GM12878 (cell line): ENCODE results near the gene EPB41L4A. TPM values are rescaled to one million over a fixed set of nuclear protein-coding genes. Genes with fewer than 3 reads are reported as not detected.

Experiments
- BRCA1 ChIP-seq: IDR thresholded peaks from 2 replicates; pipeline ENCODE4 v1.6.1; 2011; ENCODE audit warnings: low read depth, low read length, improper control_type of control experiment
- KDM1A ChIP-seq: fragments of 200-600 bp; sonication (generic); IDR thresholded peaks from 2 replicates; pipeline ENCODE4 v1.6.1; 2016; ENCODE audit warnings: borderline replicate concordance
- MEF2B ChIP-seq: fragments of 450-650 bp; IDR thresholded peaks from 2 replicates; pipeline ENCODE4 v1.6.1; 2018; ENCODE audit warnings: mild to moderate bottlenecking, moderate library complexity; ENCODE audit not compliant: partially characterized antibody, poor library complexity, severe bottlenecking
- MTA2 ChIP-seq: fragments of 450-650 bp; IDR thresholded peaks from 2 replicates; pipeline ENCODE4 v1.6.1; 2016; ENCODE audit warnings: low read depth, mild to moderate bottlenecking, moderate library complexity
- NRF1 ChIP-seq: conservative IDR thresholded peaks from 2 replicates; pipeline ENCODE4 v1.6.1; 2011; ENCODE audit warnings: mild to moderate bottlenecking, low read depth, low read length, improper control_type of control experiment
- PML ChIP-seq: IDR thresholded peaks from 2 replicates; pipeline ENCODE4 v1.6.1; 2012; ENCODE audit warnings: low read length, inconsistent platforms
- SP1 ChIP-seq: IDR thresholded peaks from one replicate; pipeline ENCODE4 v1.6.1; 2011; ENCODE audit warnings: low read depth, low read length
- SPI1 ChIP-seq: IDR thresholded peaks from 2 replicates; pipeline ENCODE4 v1.6.1; 2011; ENCODE audit warnings: low read depth, mild to moderate bottlenecking, low read length, moderate library complexity, borderline replicate concordance; ENCODE audit not compliant: insufficient read depth
- WRNIP1 ChIP-seq: IDR thresholded peaks from 2 replicates; pipeline ENCODE4 v1.6.1; 2011; ENCODE audit warnings: low read depth, low read length, improper control_type of control experiment, borderline replicate concordance
- ZNF24 ChIP-seq: fragments of 450-650 bp; IDR thresholded peaks from 2 replicates; pipeline ENCODE4 v1.6.1; 2017; ENCODE audit warnings: antibody characterized with exemption, mild to moderate bottlenecking
- ZSCAN29 ChIP-seq: fragments of 450-650 bp; IDR thresholded peaks from 2 replicates; pipeline ENCODE4 v1.6.1; 2017; ENCODE audit warnings: mild to moderate bottlenecking, moderate library complexity
- polyA plus RNA-seq, 11 experiments: library from polyadenylated mRNA; depleted of rRNA in 4 of 11; unstranded in 6 of 11; stranded (reverse) in 5 of 11; fragments of >200 nt; fragmentation: Nextera tagmentation in 4 of 11; fragmentation: Illumina TruSeq in 1 of 11; extraction: Ambion mirVana in 4 of 11; extraction: Trizol in 1 of 11; gene quantifications; 1 replicate in 1 of 11; 2 replicates in 10 of 11; pipeline versions ENCODE4 v1.2.1 to v1.2.3, GENCODE V29; 2011 to 2016; ENCODE audit warnings: inconsistent platforms in 2 of 11, missing spikeins in 2 of 11, low read depth in 1 of 11
- total RNA-seq, 4 experiments: library from RNA; depleted of rRNA in 3 of 4; stranded (reverse); fragments of >200 nt in 3 of 4; fragmentation: Illumina TruSeq in 1 of 4; extraction: Trizol in 1 of 4; gene quantifications; 2 replicates each; pipeline versions ENCODE4 v1.2.1 to v1.2.3, GENCODE V29; 2013 to 2021
- TF ChIP-seq, protein P1 (sequence below): fragments of 450-650 bp; IDR thresholded peaks from 2 replicates; pipeline ENCODE4 v1.6.1; 2017; ENCODE audit warnings: mild to moderate bottlenecking, moderate library complexity
- TF ChIP-seq, protein P2 (sequence below), 3 experiments: IDR thresholded peaks in 2 of 3; conservative IDR thresholded peaks in 1 of 3; 2 replicates each; pipeline ENCODE4 v1.5.1; 2011; ENCODE audit warnings: low read depth in 3 of 3, low read length in 3 of 3, mild to moderate bottlenecking in 3 of 3, control low read depth in 2 of 3, moderate library complexity in 2 of 3, inconsistent platforms in 1 of 3, mixed read lengths in 1 of 3; ENCODE audit not compliant: control insufficient read depth in 2 of 3, insufficient read depth in 1 of 3; ENCODE audit errors: extremely low read depth in 1 of 3
- TF ChIP-seq, protein P3 (sequence below): fragments of 450-650 bp; IDR thresholded peaks from 2 replicates; pipeline ENCODE4 v1.6.1; 2016; ENCODE audit warnings: mild to moderate bottlenecking, moderate library complexity, borderline replicate concordance
- TF ChIP-seq, protein P4 (sequence below): IDR thresholded peaks from 2 replicates; pipeline ENCODE4 v1.6.1; 2011; ENCODE audit warnings: borderline replicate concordance, low read depth, mild to moderate bottlenecking, moderate library complexity, low read length; ENCODE audit not compliant: insufficient read depth, poor library complexity, severe bottlenecking

The EPB41L4A gene
- total and polyA plus RNA-seq, 10 of the 15 experiments (the other 5 are each of a cell fraction or from before 2014, with no cell fraction given), result 0.10 to 0.67 (median 0.30) TPM

DNA sequence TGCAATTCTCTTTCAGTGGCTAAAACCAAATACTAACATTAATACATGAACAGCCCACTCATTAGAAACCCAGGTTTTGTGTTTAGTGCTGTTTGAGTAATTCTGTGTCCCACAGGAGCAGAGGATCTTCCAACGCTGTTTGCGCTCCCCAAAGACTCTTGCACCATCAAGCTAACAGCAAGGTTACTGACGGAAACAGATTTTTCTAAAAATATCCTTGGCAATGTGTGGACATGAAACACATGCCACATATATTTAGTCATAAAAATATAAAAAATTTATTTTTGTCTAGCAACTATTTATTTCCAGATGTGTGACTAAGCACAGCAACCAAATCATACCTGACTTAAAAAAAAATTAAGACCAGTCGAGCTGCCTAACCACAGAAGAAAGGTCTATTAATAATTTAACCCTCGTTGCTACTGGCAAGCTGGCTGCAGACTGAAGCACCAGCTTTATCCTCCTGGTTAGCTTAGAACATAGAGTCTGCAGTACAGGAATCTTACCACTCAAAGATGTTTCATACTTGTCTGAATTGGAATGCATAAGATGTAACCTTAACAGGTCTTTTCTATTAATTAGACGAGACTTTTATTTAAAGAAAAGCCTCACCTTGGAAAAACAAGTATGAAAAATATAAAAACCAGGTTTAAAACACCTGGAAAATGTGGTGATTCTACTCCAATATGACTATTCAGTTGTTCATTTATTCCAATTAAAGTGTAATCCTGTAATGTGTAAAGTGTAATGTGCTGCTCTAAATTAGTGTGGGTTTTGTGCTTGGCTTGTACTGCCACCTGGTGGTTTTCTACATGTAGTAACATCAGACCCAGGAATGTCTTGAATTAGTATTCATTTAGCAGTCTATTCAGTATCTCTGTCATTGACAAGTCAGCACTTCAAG, 272.5 kb downstream of the EPB41L4A start (continued):
- TF ChIP-seq MTA2, result peak; percentile 63
- TF ChIP-seq, protein P1, sequence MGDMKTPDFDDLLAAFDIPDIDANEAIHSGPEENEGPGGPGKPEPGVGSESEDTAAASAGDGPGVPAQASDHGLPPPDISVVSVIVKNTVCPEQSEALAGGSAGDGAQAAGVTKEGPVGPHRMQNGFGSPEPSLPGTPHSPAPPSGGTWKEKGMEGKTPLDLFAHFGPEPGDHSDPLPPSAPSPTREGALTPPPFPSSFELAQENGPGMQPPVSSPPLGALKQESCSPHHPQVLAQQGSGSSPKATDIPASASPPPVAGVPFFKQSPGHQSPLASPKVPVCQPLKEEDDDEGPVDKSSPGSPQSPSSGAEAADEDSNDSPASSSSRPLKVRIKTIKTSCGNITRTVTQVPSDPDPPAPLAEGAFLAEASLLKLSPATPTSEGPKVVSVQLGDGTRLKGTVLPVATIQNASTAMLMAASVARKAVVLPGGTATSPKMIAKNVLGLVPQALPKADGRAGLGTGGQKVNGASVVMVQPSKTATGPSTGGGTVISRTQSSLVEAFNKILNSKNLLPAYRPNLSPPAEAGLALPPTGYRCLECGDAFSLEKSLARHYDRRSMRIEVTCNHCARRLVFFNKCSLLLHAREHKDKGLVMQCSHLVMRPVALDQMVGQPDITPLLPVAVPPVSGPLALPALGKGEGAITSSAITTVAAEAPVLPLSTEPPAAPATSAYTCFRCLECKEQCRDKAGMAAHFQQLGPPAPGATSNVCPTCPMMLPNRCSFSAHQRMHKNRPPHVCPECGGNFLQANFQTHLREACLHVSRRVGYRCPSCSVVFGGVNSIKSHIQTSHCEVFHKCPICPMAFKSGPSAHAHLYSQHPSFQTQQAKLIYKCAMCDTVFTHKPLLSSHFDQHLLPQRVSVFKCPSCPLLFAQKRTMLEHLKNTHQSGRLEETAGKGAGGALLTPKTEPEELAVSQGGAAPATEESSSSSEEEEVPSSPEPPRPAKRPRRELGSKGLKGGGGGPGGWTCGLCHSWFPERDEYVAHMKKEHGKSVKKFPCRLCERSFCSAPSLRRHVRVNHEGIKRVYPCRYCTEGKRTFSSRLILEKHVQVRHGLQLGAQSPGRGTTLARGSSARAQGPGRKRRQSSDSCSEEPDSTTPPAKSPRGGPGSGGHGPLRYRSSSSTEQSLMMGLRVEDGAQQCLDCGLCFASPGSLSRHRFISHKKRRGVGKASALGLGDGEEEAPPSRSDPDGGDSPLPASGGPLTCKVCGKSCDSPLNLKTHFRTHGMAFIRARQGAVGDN, result no peak
- TF ChIP-seq, protein P2, sequence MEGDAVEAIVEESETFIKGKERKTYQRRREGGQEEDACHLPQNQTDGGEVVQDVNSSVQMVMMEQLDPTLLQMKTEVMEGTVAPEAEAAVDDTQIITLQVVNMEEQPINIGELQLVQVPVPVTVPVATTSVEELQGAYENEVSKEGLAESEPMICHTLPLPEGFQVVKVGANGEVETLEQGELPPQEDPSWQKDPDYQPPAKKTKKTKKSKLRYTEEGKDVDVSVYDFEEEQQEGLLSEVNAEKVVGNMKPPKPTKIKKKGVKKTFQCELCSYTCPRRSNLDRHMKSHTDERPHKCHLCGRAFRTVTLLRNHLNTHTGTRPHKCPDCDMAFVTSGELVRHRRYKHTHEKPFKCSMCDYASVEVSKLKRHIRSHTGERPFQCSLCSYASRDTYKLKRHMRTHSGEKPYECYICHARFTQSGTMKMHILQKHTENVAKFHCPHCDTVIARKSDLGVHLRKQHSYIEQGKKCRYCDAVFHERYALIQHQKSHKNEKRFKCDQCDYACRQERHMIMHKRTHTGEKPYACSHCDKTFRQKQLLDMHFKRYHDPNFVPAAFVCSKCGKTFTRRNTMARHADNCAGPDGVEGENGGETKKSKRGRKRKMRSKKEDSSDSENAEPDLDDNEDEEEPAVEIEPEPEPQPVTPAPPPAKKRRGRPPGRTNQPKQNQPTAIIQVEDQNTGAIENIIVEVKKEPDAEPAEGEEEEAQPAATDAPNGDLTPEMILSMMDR (IDR thresholded peaks at IDR 0.05 in 2 of 3, conservative IDR thresholded peaks at IDR 0.05 in 1 of 3; ENCODE audit: control insufficient read depth in 2 of 3, extremely low read depth in 1 of 3, insufficient read depth in 1 of 3, low read depth in 3 of 3, low read length in 3 of 3), result peak; percentile 59 to 89 (median 67); a peak in 5 of 6 replicates
- TF ChIP-seq BRCA1, result no peak
- TF ChIP-seq KDM1A, result no peak
- no peak for TF ChIP-seq SPI1
- TF ChIP-seq WRNIP1, result no peak
- no peak for TF ChIP-seq ZSCAN29
- TF ChIP-seq MEF2B, result peak; percentile 72
- no peak for TF ChIP-seq PML
- TF ChIP-seq, protein P3, sequence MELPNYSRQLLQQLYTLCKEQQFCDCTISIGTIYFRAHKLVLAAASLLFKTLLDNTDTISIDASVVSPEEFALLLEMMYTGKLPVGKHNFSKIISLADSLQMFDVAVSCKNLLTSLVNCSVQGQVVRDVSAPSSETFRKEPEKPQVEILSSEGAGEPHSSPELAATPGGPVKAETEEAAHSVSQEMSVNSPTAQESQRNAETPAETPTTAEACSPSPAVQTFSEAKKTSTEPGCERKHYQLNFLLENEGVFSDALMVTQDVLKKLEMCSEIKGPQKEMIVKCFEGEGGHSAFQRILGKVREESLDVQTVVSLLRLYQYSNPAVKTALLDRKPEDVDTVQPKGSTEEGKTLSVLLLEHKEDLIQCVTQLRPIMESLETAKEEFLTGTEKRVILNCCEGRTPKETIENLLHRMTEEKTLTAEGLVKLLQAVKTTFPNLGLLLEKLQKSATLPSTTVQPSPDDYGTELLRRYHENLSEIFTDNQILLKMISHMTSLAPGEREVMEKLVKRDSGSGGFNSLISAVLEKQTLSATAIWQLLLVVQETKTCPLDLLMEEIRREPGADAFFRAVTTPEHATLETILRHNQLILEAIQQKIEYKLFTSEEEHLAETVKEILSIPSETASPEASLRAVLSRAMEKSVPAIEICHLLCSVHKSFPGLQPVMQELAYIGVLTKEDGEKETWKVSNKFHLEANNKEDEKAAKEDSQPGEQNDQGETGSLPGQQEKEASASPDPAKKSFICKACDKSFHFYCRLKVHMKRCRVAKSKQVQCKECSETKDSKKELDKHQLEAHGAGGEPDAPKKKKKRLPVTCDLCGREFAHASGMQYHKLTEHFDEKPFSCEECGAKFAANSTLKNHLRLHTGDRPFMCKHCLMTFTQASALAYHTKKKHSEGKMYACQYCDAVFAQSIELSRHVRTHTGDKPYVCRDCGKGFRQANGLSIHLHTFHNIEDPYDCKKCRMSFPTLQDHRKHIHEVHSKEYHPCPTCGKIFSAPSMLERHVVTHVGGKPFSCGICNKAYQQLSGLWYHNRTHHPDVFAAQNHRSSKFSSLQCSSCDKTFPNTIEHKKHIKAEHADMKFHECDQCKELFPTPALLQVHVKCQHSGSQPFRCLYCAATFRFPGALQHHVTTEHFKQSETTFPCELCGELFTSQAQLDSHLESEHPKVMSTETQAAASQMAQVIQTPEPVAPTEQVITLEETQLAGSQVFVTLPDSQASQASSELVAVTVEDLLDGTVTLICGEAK, result no peak
- no peak for TF ChIP-seq NRF1
- no peak for TF ChIP-seq SP1
- TF ChIP-seq ZNF24, result peak; percentile 62; the same call in 1 of the 2 replicates
- TF ChIP-seq, protein P4, sequence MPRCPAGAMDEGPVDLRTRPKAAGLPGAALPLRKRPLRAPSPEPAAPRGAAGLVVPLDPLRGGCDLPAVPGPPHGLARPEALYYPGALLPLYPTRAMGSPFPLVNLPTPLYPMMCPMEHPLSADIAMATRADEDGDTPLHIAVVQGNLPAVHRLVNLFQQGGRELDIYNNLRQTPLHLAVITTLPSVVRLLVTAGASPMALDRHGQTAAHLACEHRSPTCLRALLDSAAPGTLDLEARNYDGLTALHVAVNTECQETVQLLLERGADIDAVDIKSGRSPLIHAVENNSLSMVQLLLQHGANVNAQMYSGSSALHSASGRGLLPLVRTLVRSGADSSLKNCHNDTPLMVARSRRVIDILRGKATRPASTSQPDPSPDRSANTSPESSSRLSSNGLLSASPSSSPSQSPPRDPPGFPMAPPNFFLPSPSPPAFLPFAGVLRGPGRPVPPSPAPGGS, result peak; percentile 6
